Ramos (cell line): ENCODE measurements around the gene FCRL2.

ENCODE experiments used
- in situ Hi-C: fragments of 300-500 bp; cut with MboI; formaldehyde crosslinking; loops from one replicate; pipeline ENCODE4 v1.14.3; 2022; ENCODE audit warnings: low sequenced_read_pairs; ENCODE audit not compliant: unreplicated experiment

FCRL2 gene

DNA sequence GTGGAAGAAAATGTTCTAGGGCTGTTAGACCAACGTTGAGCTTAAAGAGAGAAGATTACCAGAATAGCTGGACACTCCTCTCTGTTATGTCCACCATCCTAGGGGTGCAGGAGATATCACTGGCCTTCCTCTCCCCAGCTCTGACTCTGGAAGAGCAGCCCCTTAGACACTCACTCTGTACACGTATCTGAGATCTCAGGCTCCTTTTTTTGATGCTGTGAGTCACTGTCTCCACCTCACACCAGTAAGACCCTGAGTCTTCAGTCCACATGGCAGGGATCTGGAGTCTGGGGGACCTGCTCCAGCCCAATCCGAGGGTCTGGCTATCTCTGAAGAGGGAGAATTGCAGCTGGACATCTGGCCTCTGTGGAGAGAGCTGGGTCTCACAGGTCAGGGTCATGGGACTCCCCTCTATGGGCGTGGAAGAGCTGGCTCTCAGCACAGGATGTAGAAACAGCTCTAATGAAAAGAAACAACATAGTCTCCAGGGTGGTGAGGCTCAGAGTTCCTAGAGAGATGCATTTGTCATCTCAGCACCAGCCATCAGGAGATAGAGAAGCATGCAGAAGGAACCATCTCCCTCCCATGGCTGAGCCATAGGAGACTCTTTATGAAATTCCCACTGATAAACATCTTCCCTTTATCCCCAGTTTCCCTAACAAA, 79.8 kb downstream of the FCRL2 start:
- in situ Hi-C loops = no loop called here
